Mesothelial cell of epicardium (in vitro differentiated cells): Measurements from ENCODE around the gene ASXL3. TPM values are rescaled to one million over a fixed set of nuclear protein-coding genes. Genes with fewer than 3 reads are reported as not detected.

Source experiments
- DNase-seq, 2 experiments: peaks; one replicate each; pipeline ENCODE4 v3.0.0; 2021; ENCODE audit warnings: low spot score in 2 of 2; ENCODE audit not compliant: unreplicated experiment in 2 of 2
- H3K27ac Mint-ChIP-seq: 2 replicates; pipeline ENCODE4 v1.8.0; 2021; ENCODE audit warnings: mixed read lengths
- H3K27me3 Mint-ChIP-seq: 2 replicates; pipeline ENCODE4 v1.8.0; 2021; ENCODE audit warnings: low read depth, mixed read lengths
- H3K36me3 Mint-ChIP-seq: 2 replicates; pipeline ENCODE4 v1.8.0; 2021; ENCODE audit warnings: mixed read lengths
- H3K4me1 Mint-ChIP-seq: 2 replicates; pipeline ENCODE4 v1.8.0; 2021; ENCODE audit warnings: mixed read lengths
- H3K4me3 Mint-ChIP-seq: 2 replicates; pipeline ENCODE4 v1.8.0; 2021; ENCODE audit warnings: mild to moderate bottlenecking, moderate library complexity, mixed read lengths
- H3K9me3 Mint-ChIP-seq: 2 replicates; pipeline ENCODE4 v1.8.0; 2021; ENCODE audit warnings: mixed read lengths
- total RNA-seq: library from RNA; stranded (reverse); gene quantifications from 3 replicates; pipeline ENCODE4 v1.2.1, GENCODE V29; 2021
- TF ChIP-seq, protein P1 (sequence below): fragments of 200-600 bp; sonication (generic); IDR thresholded peaks from one replicate; pipeline ENCODE4 v1.5.0; 2021; ENCODE audit warnings: antibody characterized with exemption; ENCODE audit not compliant: unreplicated experiment

The ASXL3 gene
- total RNA-seq, 1 donor from 2014 or later, result 34.0 TPM

DNA sequence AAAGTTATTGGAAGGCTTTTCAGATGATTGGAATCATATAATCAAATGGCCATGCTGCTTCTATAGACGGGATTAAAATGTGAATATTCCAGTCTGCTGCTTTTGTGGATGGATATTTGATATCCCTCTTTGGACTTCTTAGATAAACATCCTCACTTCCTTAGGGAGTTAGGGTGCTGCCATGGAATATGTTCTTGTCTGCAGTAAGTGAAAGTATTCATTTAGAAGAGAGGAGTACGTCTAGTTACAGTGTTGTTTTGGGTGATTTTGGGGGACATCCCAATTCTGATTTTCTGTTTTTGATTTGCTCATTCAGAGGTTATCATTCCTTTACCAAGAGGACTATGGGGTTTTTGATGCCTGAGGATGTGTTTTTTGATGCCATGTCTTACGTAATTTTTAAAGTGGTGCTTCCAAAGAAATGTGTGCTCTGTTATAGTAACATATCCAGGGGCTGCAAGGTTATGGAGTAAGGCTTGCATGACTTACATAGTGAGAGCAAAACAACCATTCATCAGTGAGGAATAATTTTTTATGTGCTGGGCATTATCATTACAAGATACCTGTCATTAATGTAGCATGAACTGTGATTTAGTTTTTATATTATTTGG, 33.6 kb downstream of the ASXL3 start:
- H3K4me1 Mint-ChIP-seq, result peaks cover 11% of the 10 kb centered on the region
- TF ChIP-seq, protein P1, sequence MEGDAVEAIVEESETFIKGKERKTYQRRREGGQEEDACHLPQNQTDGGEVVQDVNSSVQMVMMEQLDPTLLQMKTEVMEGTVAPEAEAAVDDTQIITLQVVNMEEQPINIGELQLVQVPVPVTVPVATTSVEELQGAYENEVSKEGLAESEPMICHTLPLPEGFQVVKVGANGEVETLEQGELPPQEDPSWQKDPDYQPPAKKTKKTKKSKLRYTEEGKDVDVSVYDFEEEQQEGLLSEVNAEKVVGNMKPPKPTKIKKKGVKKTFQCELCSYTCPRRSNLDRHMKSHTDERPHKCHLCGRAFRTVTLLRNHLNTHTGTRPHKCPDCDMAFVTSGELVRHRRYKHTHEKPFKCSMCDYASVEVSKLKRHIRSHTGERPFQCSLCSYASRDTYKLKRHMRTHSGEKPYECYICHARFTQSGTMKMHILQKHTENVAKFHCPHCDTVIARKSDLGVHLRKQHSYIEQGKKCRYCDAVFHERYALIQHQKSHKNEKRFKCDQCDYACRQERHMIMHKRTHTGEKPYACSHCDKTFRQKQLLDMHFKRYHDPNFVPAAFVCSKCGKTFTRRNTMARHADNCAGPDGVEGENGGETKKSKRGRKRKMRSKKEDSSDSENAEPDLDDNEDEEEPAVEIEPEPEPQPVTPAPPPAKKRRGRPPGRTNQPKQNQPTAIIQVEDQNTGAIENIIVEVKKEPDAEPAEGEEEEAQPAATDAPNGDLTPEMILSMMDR, result no peak
- H3K4me3 Mint-ChIP-seq, result no peak overlapping the region
- H3K27ac Mint-ChIP-seq, result no peak overlapping the region
- peaks cover 18% of the 10 kb centered on the region for H3K36me3 Mint-ChIP-seq
- no peaks in the 10 kb centered on the region for H3K9me3 Mint-ChIP-seq
- no peak for DNase-seq
- no peaks in the 10 kb centered on the region for H3K27me3 Mint-ChIP-seq

DNA sequence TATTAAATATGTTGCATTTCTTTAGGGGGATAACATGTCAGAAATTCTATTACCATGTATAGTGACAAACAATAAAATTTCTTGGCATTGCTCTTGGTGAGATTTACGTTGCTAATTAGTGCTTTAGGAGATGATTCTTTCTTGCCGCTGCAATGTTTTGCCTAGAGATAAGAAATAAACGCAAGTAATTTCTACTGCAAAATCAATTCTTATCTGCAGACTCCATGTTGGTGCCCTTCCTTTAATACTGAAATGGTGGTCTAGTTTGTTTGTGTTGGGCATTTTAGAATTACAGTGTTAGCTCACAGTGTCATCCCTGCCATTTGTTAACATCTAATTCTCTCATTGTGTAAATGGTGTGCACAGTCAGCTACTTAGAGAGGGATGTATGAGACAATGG, 34.6 kb downstream of the ASXL3 start:
- DNase-seq, result no peak
- peaks cover 18% of the 10 kb centered on the region for H3K36me3 Mint-ChIP-seq
- H3K9me3 Mint-ChIP-seq, result no peaks in the 10 kb centered on the region
- no peaks in the 10 kb centered on the region for H3K27me3 Mint-ChIP-seq
- no peak overlapping the region for H3K27ac Mint-ChIP-seq
- H3K4me1 Mint-ChIP-seq, result peaks cover 11% of the 10 kb centered on the region
- H3K4me3 Mint-ChIP-seq, result no peak overlapping the region
- TF ChIP-seq, protein P1, result no peak

DNA sequence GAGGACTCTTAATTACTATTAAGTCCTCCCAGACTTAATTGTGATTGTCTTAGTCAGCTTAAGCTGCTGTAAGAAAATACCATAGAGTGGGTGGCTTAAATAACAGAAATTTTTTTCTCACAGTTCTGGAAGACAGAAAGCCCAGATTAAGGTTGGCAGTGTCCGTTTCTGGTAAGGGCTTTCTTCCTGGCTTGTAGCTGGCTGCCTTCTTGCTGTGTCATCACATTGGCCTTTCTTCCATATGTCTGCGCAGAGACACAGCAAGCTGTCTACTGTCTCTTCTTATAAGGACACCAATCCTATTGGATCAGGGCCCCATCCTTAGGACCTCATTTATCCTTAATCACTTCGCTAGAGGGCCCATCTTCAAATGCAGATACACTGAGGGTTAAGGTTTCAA, 38.5 kb downstream of the ASXL3 start:
- Mint-ChIP-seq H3K36me3 (peaks cover 15% of the 10 kb centered on the region), H3K27ac (no peak overlapping the region), H3K9me3 (peaks cover 3% of the 10 kb centered on the region), H3K27me3 (no peaks in the 10 kb centered on the region), H3K4me1 (peaks cover 8% of the 10 kb centered on the region), H3K4me3 (no peak overlapping the region)
- TF ChIP-seq, protein P1, result no peak
- DNase-seq, result no peak

DNA sequence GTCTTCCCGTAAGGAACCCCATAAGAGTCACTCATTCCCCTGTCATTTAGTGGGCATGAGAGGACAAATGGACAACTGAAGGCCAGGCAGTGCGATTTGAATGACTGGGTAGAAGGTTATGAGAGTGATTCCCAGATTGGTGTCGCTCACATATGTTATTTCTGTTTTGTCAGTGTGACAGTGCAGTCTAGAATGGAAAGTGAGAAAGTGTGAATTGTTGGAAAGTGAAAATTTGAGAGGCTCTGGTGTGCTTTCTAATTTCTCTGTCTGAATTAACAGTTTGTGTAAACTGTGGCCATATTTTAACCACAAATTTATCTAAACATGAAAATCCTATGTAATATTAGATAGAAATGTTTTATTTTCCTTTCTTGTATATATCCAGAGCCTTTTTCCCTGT, 49.1 kb downstream of the ASXL3 start:
- no peak for DNase-seq
- Mint-ChIP-seq H3K4me3 (no peak overlapping the region), H3K27ac (no peak overlapping the region), H3K27me3 (no peaks in the 10 kb centered on the region), H3K4me1 (peaks cover 21% of the 10 kb centered on the region), H3K36me3 (peaks cover 6% of the 10 kb centered on the region), H3K9me3 (no peaks in the 10 kb centered on the region)
- TF ChIP-seq, protein P1, result no peak

DNA sequence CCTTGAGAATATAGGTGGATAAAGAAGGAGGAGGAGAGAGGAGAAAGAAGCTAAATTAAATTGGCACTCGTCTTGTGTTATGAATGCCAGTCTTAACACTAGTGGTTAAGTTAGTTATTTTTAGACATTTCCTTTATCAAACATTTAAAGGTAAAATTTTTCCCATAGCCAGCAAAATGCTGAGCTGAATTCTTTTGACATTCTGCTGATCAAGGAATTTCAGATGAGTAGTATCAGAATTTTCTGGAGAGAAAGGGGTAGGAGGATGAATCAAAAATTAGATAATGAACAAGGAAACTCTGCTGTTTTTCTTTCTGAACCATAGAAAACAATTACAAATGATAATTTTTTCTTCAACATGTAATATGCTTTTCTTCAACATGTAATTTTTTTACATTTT, 52.5 kb downstream of the ASXL3 start:
- Mint-ChIP-seq H3K27ac (no peak overlapping the region), H3K36me3 (peaks cover 6% of the 10 kb centered on the region), H3K4me3 (no peak overlapping the region), H3K4me1 (peaks cover 20% of the 10 kb centered on the region), H3K9me3 (no peaks in the 10 kb centered on the region), H3K27me3 (no peaks in the 10 kb centered on the region)
- TF ChIP-seq, protein P1, result no peak
- no peak for DNase-seq

DNA sequence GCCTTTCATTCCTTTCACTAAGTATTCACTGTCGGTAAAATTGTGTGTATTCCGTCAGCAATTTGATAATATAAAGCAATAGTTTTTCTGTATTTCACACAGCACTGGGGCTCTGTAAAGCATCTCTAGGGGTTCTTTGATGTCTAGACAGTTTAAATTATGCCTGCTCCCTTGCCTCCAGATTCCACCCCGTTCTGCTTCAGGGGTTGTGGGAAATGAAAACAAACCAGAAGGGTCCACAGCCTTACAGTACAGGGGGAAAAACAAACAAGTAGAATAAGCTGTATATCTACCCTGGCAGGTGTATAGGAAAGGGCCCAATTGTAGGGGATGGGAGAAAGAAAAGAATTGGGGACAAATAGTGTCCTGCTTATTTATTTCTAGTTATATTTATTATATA, 63.1 kb downstream of the ASXL3 start:
- Mint-ChIP-seq H3K4me1 (peaks cover 6% of the 10 kb centered on the region), H3K4me3 (no peak overlapping the region), H3K36me3 (no peaks in the 10 kb centered on the region), H3K27me3 (no peaks in the 10 kb centered on the region), H3K27ac (no peak overlapping the region), H3K9me3 (no peaks in the 10 kb centered on the region)
- DNase-seq, result no peak
- TF ChIP-seq, protein P1, result no peak
